IPS-18c (cell line): ENCODE measurements around the gene AHRR.
"Not testable (repeated sequence)": the region's sequence is repeated elsewhere in the genome, so short reads cannot be mapped to it uniquely, and the experiment has no call there.

Experiments
- H3K4me3 ChIP-seq: 2 replicates; pipeline ENCODE4 v1.7.0; 2013; ENCODE audit warnings: low read depth, mild to moderate bottlenecking, low read length, moderate library complexity; ENCODE audit not compliant: insufficient read depth
- H3K9me3 ChIP-seq: one replicate; pipeline ENCODE4 v1.6.1; 2013; ENCODE audit warnings: mild to moderate bottlenecking, low read length, moderate library complexity; ENCODE audit not compliant: control insufficient read depth, insufficient read depth

Gene AHRR

DNA sequence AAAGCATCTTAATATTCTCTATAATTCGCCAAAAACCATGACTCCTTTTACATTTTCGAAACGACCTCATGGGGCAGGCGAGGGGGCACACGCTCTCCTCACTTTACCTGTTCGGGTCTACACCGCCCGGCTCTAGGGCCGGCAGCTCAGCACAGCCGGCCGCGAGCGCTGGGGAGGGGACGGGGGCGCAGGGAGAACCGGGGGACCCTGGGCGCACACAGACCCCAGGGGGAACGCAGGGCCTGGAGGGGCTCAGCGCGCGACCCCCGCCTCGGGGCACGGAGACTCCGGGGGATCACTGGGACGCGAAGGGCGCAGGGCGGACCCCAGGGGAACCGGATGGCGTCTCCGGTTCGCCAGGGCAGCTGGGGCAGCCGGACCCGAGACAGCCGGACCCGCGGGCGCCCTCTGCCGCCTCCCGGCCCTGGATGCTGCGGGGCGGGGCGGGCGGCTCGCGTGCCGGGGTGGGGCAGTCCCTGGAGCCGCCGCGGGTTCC, at the start of gene AHRR:
AHRR (plus strand) TSS at position 485 of the 496 bp plus-strand sequence. CDS start 22,189 bp downstream, outside the sequence.
- Histone ChIP-seq H3K9me3 (peaks cover 4% of the 10 kb centered on the region), H3K4me3 (peak within 1 kb of the TSS; percentile 63)

DNA sequence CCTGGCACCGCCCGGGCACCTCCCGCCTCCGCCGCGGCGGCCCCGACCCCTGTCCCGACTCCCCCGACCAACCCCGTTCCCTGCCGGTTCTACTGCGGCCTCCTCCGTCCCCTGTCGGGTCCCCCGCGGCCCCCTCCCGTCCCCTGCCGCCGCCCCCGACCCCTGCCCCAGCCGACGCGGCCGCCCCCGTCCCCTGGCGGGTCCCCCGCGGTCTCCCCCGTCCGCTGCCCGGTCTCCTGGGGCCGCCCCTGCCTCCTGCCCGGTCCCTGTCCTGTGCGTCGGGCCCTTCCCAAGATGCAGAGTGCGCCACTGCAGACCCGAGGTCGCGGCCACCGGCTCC, 49.7 kb upstream of the AHRR start:
- not testable (repeated sequence) for H3K9me3 ChIP-seq
- H3K4me3 ChIP-seq, result peak overlapping the region; percentile 89

DNA sequence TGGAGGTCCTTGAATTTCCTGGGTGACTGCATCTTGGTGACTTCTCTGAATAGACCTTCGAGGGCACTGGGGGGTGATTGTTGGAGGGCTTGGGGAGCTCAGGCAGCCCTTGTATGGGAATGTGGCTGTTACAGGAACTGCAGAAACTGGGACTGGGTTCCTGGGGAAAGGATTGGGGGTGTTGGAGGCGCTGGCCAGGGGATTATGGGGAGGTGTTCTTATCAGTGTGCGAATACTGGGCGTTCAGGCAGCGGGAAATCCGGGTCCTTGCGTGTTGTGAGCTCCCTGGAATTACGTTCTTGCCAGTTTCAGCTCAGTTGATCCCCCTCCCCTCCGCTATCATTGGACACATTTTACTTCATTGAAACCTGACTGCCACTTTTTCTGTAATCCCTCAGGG, 48.4 kb upstream of the AHRR start:
- H3K4me3 ChIP-seq, H3K9me3 ChIP-seq: not testable (repeated sequence)

DNA sequence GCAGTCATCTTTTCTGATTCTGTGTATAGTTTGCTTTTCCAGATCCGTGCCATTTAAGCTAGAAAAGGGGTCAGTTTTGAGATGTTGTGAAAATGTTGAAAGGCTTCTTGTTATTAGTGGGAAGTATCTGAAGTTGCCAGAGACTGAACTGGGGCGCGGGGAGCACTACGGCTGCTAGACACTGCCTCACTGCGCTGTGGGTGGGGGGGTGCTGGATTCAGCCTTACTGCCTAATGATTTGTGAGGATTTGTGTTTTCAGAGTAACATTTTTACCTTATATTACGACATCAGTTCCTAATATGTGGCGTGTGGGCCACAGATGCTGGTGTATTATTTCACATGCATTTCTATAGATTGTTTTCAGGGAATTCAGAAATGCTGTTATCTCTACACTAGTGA, 48.0 kb upstream of the AHRR start:
- H3K4me3 ChIP-seq, H3K9me3 ChIP-seq: not testable (repeated sequence)

DNA sequence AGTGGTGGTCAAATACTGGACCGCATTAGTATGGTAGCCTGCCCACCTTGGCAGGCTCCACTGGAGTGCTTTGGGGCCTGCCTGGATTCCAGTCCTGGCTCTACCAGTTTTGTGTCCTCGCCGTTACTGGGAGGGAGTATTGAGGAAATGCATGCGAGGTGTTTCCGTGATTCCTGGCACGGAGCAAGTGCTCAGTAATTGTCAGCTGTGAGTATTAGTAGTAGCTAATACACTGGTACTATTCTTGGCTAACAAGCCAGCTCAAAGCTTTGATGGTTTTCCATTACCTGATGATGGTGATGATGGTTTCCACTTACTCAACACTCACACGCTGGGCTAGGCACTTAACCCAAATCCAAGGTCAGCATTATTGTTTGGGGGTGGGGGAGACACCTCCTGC, 47.2 kb upstream of the AHRR start:
- H3K4me3 ChIP-seq, H3K9me3 ChIP-seq: not testable (repeated sequence)

DNA sequence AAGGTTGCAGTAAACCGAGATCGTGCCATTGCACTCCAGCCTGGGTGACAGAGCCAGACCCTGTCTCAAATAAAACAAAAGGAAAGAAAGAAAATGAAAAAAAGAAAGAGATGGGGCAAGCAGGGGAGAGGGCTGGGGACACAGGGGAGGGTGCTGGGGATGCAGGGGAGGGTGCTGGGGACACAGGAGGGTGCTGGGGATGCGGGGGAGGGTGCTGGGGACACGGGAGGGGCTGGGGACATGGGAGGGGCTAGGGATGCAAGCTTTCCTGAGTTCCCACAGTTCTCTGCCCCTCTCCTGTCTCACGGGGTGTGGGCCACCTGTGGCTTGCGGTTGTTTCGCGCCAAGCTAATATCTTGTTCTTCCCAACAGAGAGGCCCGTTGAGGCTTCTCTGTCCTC, 42.9 kb upstream of the AHRR start:
- no peaks in the 10 kb centered on the region for H3K9me3 ChIP-seq
- H3K4me3 ChIP-seq, result no peak overlapping the region

DNA sequence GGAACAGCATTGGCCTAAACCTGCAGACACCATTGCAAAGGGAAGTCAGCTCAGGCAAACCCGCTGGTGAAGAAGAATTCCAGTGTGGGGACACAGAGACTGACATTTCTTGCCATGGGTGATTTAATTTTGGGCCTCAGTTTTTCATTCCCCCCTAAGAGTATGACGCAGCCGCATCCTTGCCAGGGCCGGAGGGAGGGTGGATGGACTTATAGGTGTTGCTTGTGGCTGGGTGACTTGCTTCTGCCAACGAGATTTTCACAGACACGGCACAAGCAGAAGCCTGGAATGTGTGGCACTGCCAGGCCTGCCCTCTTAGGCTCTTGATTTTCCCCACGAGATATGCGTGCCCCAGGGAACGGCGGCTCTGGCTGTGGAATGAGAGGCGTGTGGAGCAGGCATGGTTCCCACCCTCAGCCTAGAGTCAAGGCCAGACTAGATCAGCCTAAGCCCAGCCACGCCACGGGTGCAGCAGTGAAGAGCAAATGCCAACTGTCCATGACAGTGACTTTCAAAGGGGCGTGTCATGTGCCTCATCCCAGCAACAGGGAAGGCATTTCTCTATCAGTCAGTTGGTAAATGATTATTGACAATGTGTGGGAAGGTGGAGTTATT, 42.4 kb upstream of the AHRR start:
- H3K4me3 ChIP-seq, H3K9me3 ChIP-seq: not testable (repeated sequence)

DNA sequence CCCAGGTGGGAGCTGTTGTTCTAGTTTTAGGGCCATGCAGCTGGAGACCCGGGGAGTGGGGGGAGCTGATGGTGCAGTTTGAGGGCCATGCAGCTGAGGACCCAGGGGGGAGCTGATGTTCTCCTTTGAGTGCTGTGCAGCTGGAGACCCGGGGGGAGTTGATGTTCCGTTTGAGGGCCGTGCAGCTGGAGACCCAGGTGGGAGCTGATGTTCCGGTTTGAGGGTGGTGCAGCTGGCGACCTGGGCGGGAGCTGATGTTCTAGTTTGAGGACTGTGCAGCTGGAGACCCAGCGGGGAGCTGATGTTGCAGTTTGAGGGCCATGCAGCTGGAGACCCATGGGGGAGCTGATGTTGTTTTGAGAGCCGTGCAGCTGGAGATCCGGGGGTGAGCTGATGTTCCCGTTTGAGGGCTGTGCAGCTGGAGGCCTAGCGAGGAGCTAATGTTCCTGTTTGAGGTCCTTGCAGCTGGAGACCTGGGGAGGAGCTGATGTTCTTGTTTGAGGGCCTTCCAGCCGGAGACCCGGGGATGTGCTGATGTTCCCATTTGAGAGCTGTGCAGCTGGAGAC, 35.4 kb upstream of the AHRR start:
- H3K4me3 ChIP-seq, result no peak overlapping the region
- H3K9me3 ChIP-seq, result no peaks in the 10 kb centered on the region

DNA sequence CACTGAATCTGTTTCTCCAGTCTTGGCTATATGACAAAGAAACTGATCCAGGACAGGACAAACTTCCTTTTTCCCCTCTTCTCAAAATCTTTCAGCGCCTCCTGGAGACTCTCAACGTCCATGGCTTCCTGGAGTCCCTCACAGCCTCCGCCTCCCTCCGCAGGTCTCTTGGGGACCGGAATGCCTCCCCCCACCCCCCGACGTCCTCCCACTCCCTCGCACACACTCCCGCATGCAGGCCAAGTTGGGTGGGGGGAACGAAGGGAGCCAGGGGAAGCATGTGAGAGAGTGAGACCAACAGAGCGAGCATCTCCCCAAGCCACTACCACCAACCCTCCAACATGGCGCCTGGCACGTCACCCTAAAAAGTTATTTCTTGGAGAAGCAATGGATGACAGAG, 31.3 kb upstream of the AHRR start:
- H3K9me3 ChIP-seq, H3K4me3 ChIP-seq: not testable (repeated sequence)

DNA sequence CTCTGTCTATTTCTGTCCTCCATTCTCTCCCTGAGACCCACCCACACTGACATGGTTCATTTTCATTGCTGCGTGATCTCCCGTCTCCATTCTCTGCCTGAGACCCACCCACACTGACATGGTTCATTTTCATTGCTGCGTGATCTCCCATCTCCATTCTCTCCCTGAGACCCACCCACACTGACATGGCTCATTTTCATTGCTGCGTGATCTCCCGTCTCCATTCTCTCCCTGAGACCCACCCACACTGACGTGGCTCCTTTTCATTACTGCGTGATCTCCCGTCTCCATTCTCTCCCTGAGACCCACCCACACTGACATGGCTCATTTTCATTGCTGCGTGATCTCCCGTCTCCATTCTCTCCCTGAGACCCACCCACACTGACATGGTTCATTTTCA, 30.2 kb upstream of the AHRR start:
- H3K9me3 ChIP-seq, H3K4me3 ChIP-seq: not testable (repeated sequence)

DNA sequence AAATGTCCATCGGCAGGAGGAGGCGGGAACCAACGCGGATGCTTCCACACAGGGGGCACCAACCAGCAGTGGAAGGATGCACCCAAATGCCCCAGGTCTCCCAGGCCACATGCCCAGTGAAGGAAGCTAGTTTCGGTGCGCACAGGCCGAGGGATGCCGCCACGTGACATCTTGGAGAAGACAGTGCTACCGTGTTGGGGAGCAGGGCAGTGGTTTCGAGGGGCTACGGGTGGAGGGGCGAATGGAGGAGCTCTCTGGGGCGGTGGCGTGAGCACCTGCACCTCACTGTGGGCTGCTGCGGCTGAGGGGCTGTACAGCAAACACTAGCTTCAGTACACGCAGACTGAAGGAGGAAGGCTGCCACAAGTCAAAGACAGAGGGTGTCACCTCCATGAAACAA, 26.7 kb upstream of the AHRR start:
- H3K4me3 ChIP-seq, result not testable (repeated sequence)

DNA sequence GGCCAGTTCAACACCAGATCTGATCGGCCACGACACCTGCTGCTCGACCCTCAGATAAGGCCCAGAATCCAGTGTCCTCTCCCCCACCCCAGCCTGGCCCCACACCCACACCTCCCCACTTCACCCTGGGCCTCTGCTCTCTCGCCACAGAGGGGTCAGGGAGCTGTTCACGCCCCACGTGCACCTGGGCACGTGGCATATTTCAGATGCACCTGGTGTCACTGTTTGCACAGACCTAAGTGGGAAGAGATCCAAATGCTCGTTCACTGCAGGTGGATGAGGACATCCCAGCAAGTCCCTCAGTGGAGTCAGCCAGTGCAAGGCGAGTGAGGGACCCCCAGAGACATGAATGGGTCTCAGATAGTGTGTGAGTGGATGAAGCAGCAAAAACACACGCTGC, 25.3 kb upstream of the AHRR start:
- not testable (repeated sequence) for H3K4me3 ChIP-seq, H3K9me3 ChIP-seq

More for the DNA sequence above, 26.7 kb upstream of the AHRR start:
- H3K9me3 ChIP-seq, result not testable (repeated sequence)

DNA sequence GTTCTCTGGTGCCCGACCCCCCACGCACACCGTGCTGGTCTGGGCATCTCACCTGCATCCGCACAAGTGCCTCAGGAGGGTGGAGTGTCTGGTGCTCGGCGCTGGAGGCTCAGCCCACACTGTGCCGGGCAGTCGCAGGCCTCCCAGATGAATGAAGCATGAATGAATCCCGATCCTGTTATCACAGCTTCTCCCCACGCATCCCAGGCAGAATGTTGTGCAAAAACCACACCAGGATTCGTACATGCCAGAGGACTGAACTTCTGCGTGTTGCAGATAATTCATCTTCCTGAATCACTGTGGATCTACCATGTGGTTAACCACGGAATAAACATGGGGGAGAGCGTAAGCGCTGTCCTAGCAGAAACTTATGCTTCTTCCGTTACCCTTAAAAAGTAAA, 24.6 kb upstream of the AHRR start:
- not testable (repeated sequence) for H3K4me3 ChIP-seq, H3K9me3 ChIP-seq

DNA sequence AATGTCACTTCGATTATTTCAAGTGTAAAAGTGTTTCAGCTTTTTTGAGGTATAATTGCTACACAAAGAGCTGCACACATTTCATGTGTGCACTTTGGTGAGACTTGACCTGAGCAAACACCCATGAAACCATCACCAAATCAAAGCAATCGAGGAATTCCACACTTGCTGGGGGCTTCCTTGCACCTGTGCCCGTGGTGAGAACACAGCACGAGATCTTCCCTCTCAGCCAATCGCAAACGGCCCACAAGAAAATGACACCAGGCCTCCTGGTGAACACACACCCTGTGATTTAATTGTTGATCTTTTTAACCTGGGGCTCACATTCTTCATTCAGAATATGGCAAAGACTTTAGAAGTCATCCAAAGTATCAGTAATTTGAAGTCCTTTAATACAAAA, 24.1 kb upstream of the AHRR start:
- H3K9me3 ChIP-seq, H3K4me3 ChIP-seq: not testable (repeated sequence)

DNA sequence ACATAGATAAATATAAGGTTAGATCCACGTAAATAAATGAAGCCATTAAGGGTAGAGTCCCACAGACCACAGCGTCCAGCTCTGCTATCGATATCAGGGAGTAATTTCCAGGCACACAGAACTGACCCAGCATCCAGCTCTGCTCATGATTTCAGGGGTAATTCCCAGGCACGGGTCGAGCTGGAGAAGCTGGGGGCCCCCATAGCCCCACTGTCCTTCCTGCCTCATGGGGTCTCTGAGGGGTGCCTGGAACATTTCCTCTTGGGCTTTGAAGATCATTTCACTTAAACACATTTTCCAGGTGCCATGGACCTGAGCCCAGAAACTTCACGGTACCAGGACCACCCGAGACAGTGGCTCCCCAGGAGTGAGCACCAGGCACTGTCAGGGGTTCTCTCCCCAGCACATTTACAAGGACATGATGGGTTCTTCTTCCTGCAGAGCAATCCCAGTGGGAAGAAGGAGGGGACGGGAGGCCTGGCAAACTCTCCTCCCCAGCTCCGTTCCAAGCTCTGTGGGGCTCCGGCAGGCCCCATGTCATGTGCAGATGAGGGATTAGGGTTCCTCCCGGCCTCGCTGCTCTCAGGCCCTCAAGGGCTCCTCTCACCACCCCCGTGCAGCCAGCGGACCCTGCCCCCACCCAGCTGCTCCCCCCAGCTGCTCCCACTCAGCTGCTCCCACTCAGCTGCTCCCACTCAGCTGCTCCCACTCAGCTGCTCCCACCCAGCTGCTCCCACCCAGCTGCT, 23.4 kb upstream of the AHRR start:
- H3K9me3 ChIP-seq, H3K4me3 ChIP-seq: not testable (repeated sequence)

DNA sequence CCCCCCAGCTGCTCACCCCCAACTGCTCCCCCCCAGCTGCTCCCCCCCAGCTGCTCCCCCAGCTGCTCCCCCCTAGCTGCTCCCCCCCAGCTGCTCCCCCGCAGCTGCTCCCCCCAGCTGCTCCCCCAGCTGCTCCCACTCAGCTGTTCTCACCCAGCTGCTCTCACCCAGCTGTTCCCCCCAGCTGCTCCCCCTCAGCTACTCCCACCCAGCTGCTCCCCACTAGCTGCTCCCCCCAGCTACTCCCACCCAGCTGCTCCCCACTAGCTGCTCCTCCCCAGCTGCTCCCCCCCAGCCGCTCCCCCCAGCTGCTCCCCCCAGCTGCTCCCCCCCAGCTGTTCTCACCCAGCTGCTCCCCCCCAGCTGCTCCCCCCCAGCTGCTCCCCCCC, 22.8 kb upstream of the AHRR start:
- H3K4me3 ChIP-seq, result no peak overlapping the region
- peaks cover 2% of the 10 kb centered on the region for H3K9me3 ChIP-seq

DNA sequence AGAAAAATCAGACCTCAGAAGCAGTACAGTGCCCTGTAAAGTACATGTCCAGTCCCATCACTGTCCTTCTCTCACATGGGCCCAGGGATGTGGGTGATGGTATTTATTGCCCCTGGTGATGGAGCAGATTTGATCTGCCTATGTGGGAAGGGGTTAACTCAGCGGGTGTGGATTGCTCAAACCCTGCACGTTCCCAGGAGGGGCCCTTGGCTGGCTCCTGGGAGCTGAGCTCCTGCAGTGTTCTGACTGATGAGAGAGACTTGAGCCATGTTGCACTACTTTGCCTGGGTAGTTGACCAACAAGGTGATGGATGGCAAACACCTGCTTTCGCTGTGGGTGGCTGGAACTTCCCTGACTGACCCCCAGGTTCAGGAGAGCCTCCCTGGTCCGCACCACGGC, 21.6 kb upstream of the AHRR start:
- H3K4me3 ChIP-seq, H3K9me3 ChIP-seq: not testable (repeated sequence)

DNA sequence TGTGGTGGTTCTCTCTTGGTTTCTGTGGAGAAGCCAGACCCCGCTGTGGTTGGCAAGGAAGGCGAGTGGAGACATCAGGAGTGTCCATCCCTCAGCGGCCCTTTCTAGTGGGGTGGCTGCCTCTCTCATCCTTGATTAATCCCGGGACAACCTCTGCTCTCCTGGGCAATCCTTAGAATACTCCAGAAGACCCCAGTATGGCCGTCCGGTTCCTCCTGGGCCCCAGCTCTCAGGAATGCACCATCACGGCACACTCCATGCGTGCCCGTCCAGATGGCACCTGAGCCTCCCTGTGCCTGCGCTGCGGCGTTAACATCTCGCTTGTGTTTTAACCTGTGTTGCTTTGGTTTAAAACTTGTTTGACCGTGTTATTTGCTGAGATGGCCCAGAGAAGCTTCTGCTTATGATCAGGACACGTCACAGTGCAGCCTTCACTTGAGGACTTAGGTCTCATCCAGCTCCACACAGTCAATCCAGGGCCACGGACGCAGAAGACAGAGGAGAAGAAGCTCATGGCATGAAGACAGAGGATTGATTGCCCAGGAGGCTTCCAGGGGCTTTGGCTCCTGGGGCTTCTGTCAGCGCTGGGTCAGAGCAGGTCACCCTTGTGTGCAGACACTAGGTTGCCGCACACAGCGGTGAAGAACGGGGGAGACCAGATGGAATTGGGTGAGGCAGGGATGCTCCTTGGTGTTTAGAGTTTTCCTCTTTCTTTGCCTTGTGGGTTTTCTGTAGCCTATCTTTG, 20.7 kb upstream of the AHRR start:
- not testable (repeated sequence) for H3K4me3 ChIP-seq, H3K9me3 ChIP-seq
